ENCODE data around the gene PNLDC1. TPM values are rescaled to one million over a fixed set of nuclear protein-coding genes. Genes with fewer than 3 reads are reported as not detected.
A peak's percentile ranks its signal among the peaks of the same experiment; 100 is the strongest.

PNLDC1 gene
- total and polyA plus RNA-seq, 9 of the 15 experiments (the other 6 are each of a cell fraction or from before 2014, with no cell fraction given): 0.12 TPM; not detected in 8

DNA sequence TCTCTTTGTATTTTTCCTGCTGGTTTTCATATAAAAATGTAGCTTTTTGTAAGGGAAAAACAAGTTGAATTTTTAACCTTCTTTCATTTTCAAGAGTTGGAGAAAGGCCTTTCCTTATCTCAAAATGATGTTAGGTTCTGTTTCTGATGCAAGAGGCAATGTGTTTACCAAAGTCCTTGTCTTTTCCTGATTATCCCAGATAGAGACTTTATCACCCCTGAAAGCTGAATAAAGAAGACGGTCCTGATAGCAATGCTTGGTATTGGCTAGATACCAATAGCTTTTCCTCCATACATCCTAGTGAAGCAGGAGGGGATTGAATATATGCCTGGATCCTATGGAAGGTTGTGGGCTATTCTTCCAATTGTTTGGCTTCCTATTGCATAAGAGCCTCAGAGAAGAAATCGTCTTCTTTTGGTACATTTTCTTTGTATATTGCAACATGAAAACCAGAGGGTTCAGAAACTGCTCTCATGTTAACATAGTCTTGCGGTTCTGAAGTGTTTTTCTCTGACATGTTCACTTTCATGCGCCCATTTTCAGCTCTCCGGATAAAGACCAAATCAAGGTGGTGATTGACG is 5.5 kb downstream of the PNLDC1 start (continued):
- TF ChIP-seq, protein P1, sequence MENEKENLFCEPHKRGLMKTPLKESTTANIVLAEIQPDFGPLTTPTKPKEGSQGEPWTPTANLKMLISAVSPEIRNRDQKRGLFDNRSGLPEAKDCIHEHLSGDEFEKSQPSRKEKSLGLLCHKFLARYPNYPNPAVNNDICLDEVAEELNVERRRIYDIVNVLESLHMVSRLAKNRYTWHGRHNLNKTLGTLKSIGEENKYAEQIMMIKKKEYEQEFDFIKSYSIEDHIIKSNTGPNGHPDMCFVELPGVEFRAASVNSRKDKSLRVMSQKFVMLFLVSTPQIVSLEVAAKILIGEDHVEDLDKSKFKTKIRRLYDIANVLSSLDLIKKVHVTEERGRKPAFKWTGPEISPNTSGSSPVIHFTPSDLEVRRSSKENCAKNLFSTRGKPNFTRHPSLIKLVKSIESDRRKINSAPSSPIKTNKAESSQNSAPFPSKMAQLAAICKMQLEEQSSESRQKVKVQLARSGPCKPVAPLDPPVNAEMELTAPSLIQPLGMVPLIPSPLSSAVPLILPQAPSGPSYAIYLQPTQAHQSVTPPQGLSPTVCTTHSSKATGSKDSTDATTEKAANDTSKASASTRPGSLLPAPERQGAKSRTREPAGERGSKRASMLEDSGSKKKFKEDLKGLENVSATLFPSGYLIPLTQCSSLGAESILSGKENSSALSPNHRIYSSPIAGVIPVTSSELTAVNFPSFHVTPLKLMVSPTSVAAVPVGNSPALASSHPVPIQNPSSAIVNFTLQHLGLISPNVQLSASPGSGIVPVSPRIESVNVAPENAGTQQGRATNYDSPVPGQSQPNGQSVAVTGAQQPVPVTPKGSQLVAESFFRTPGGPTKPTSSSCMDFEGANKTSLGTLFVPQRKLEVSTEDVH (IDR thresholded peaks at IDR 0.05; ENCODE audit: low read depth, partially characterized antibody): no peak
- peak; percentile 83 for TF ChIP-seq ATF4 (CRISPR knock-in tag; IDR thresholded peaks at IDR 0.05)
- TF ChIP-seq MECOM (CRISPR knock-in tag; IDR thresholded peaks at IDR 0.05): 0 out of 2 replicates have a peak, but pooled peaks have one; percentile 21
- no peak for TF ChIP-seq ZBTB40 (IDR thresholded peaks at IDR 0.05)
- TF ChIP-seq ZBTB40 (CRISPR knock-in tag; IDR thresholded peaks at IDR 0.05): no peak
- no peak for TF ChIP-seq ZNF77 (CRISPR knock-in tag; IDR thresholded peaks at IDR 0.05)
- TF ChIP-seq CGGBP1 (CRISPR knock-in tag; IDR thresholded peaks at IDR 0.05): no peak
- peak; percentile 56; the same call in 1 of the 2 replicates for TF ChIP-seq BACH1 (tag; IDR thresholded peaks at IDR 0.05)
- TF ChIP-seq ATF7 (IDR thresholded peaks at IDR 0.05): peak; percentile 26; the same call in 1 of the 2 replicates
- TF ChIP-seq, protein P2, sequence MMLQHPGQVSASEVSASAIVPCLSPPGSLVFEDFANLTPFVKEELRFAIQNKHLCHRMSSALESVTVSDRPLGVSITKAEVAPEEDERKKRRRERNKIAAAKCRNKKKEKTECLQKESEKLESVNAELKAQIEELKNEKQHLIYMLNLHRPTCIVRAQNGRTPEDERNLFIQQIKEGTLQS (IDR thresholded peaks at IDR 0.05): peak; percentile 47; the same call in 1 of the 2 replicates
- TF ChIP-seq, protein P2 (CRISPR knock-in tag; conservative IDR thresholded peaks at IDR 0.05): no peak
- no peak for TF ChIP-seq ZNF551 (CRISPR knock-in tag; IDR thresholded peaks at IDR 0.05)
- no peak for TF ChIP-seq ZNF436 (CRISPR knock-in tag; IDR thresholded peaks at IDR 0.05)
